IMR-90 (cell line): ENCODE results near the gene DNAJC19. TPM values are rescaled to one million over a fixed set of nuclear protein-coding genes. Genes with fewer than 3 reads are reported as not detected.

Source experiments
- ATAC-seq: fragments of 200-7000 bp; cut with Tn5 transposase; 2 replicates; pipeline ENCODE4 v1.9.1; 2020; ENCODE audit warnings: low read depth, mild to moderate bottlenecking, moderate library complexity
- BruUV-seq: library from RNA; stranded (reverse); fragments of 400-500 nt; replicated peaks from 2 replicates; lab custom pipeline; 2021; lab: Mats Ljungman, UMichigan
- CTCF ChIA-PET: fragments of 300-600 bp; formaldehyde crosslinking; extraction: SDS; loops from one replicate; lab custom pipeline; 2021; ENCODE audit warnings: antibody characterized with exemption; lab: Yijun Ruan, JAX
- POLR2A ChIA-PET: fragments of 300-600 bp; sonication (Branson Sonifier 250); formaldehyde crosslinking; loops from one replicate; lab custom pipeline; 2022; ENCODE audit warnings: antibody characterized with exemption; ENCODE audit not compliant: unreplicated experiment; lab: Charles Lee
- DNase-seq: peaks from one replicate; pipeline ENCODE4 v3.0.0; 2013
- H2AFZ ChIP-seq: replicated peaks from 2 replicates; pipeline ENCODE3; 2013; ENCODE audit warnings: low read length, mild to moderate bottlenecking; ENCODE audit not compliant: poor library complexity
- H2AK5ac ChIP-seq: 2 replicates; pipeline ENCODE4 v1.6.1; 2013; ENCODE audit warnings: low read depth, low read length, inconsistent platforms
- H2AK9ac ChIP-seq: replicated peaks from 2 replicates; pipeline ENCODE3; 2013; ENCODE audit warnings: mild to moderate bottlenecking, low read depth, low read length, moderate library complexity; ENCODE audit not compliant: poor library complexity
- H2BK120ac ChIP-seq: 2 replicates; pipeline ENCODE4 v1.6.1; 2013; ENCODE audit warnings: low read depth, low read length, inconsistent platforms
- H2BK15ac ChIP-seq: 3 replicates; pipeline ENCODE4 v1.6.1; 2013; ENCODE audit warnings: low read depth, low read length, inconsistent platforms
- H2BK20ac ChIP-seq: 2 replicates; pipeline ENCODE4 v1.6.1; 2013; ENCODE audit warnings: low read depth, mild to moderate bottlenecking, inconsistent platforms, low read length, moderate library complexity
- H2BK5ac ChIP-seq: 2 replicates; pipeline ENCODE4 v1.6.1; 2013; ENCODE audit warnings: mild to moderate bottlenecking, low read depth, low read length, inconsistent platforms; ENCODE audit not compliant: poor library complexity, severe bottlenecking
- H3K14ac ChIP-seq: replicated peaks from 2 replicates; pipeline ENCODE4 v1.6.1; 2013; ENCODE audit warnings: low read depth, low read length, inconsistent platforms
- H3K18ac ChIP-seq: 2 replicates; pipeline ENCODE4 v1.6.1; 2013; ENCODE audit warnings: low read depth, low read length, control low read depth
- H3K23ac ChIP-seq: 2 replicates; pipeline ENCODE4 v1.6.1; 2013; ENCODE audit warnings: low read depth, low read length, inconsistent platforms
- H3K27ac ChIP-seq: 2 replicates; pipeline ENCODE4 v1.5.1; 2013; ENCODE audit warnings: mild to moderate bottlenecking, control low read depth, low read length; ENCODE audit not compliant: insufficient read depth
- H3K27me3 ChIP-seq: 2 replicates; pipeline ENCODE4 v1.6.1; 2013; ENCODE audit warnings: low read length; ENCODE audit not compliant: control insufficient read depth, insufficient read depth
- H3K36me3 ChIP-seq: 2 replicates; pipeline ENCODE4 v1.6.1; 2013; ENCODE audit warnings: low read length, mixed read lengths; ENCODE audit not compliant: control insufficient read depth, insufficient read depth
- H3K4ac ChIP-seq: 2 replicates; pipeline ENCODE4 v1.6.1; 2013; ENCODE audit warnings: low read depth, low read length, inconsistent platforms
- H3K4me1 ChIP-seq: 2 replicates; pipeline ENCODE4 v1.6.1; 2013; ENCODE audit warnings: low read length, mixed read lengths; ENCODE audit not compliant: control insufficient read depth, insufficient read depth
- H3K4me2 ChIP-seq: 2 replicates; pipeline ENCODE4 v1.6.1; 2013; ENCODE audit warnings: low read depth, mild to moderate bottlenecking, control low read depth, low read length, moderate library complexity
- H3K4me3 ChIP-seq: 2 replicates; pipeline ENCODE4 v1.5.1; 2013; ENCODE audit warnings: low read depth, mild to moderate bottlenecking, control low read depth, low read length, moderate library complexity; ENCODE audit not compliant: insufficient read depth
- H3K56ac ChIP-seq: 2 replicates; pipeline ENCODE4 v1.6.1; 2013; ENCODE audit warnings: low read length, inconsistent platforms; ENCODE audit not compliant: insufficient read depth; ENCODE audit errors: extremely low read depth
- H3K79me1 ChIP-seq, 2 experiments: 2 replicates each; pipeline ENCODE4 v1.6.1; 2013; ENCODE audit warnings: low read length in 2 of 2, inconsistent platforms in 1 of 2, low read depth in 1 of 2
- H3K9ac ChIP-seq: 2 replicates; pipeline ENCODE4 v1.6.1; 2013; ENCODE audit warnings: low read depth, low read length, control low read depth
- H3K9me1 ChIP-seq: 2 replicates; pipeline ENCODE4 v1.6.1; 2013; ENCODE audit warnings: low read length, inconsistent platforms; ENCODE audit not compliant: insufficient read depth
- H3K9me3 ChIP-seq: 2 replicates; pipeline ENCODE4 v1.6.1; 2013; ENCODE audit warnings: low read length; ENCODE audit not compliant: control insufficient read depth, insufficient read depth
- H4K20me1 ChIP-seq: 2 replicates; pipeline ENCODE4 v1.6.1; 2013; ENCODE audit warnings: low read length, inconsistent platforms; ENCODE audit not compliant: insufficient read depth
- H4K5ac ChIP-seq: 2 replicates; pipeline ENCODE4 v1.6.1; 2013; ENCODE audit warnings: mild to moderate bottlenecking, low read depth, low read length, control low read depth
- H4K8ac ChIP-seq, 2 experiments: 2 replicates each; pipeline ENCODE4 v1.6.1; 2013; ENCODE audit warnings: low read depth in 2 of 2, low read length in 2 of 2, control low read depth in 1 of 2, inconsistent platforms in 1 of 2
- H4K91ac ChIP-seq: 2 replicates; pipeline ENCODE4 v1.6.1; 2013; ENCODE audit warnings: low read depth, low read length, inconsistent platforms; ENCODE audit not compliant: insufficient read depth
- BHLHE40 ChIP-seq: fragments of 150-350 bp; IDR thresholded peaks from 2 replicates; pipeline ENCODE4 v1.6.1; 2016; ENCODE audit warnings: mild to moderate bottlenecking, low read depth, low read length
- CEBPB ChIP-seq: IDR thresholded peaks from 2 replicates; pipeline ENCODE4 v1.6.1; 2012; ENCODE audit warnings: low read depth, low read length, improper control_type of control experiment
- CHD1 ChIP-seq: IDR thresholded peaks from 2 replicates; pipeline ENCODE4 v1.6.1; 2012; ENCODE audit warnings: low read depth, low read length, improper control_type of control experiment
- FOS ChIP-seq: fragments of 150-350 bp; IDR thresholded peaks from 2 replicates; pipeline ENCODE4 v1.6.1; 2016; ENCODE audit warnings: low read depth, low read length
- MAFK ChIP-seq: IDR thresholded peaks from 2 replicates; pipeline ENCODE4 v1.6.1; 2012; ENCODE audit warnings: low read depth, low read length, improper control_type of control experiment
- MAZ ChIP-seq: IDR thresholded peaks from 2 replicates; pipeline ENCODE4 v1.6.1; 2012; ENCODE audit warnings: low read depth, mild to moderate bottlenecking, low read length, improper control_type of control experiment, moderate library complexity, borderline replicate concordance
- MXI1 ChIP-seq: IDR thresholded peaks from 2 replicates; pipeline ENCODE4 v1.6.1; 2012; ENCODE audit warnings: low read depth, mild to moderate bottlenecking, low read length, moderate library complexity, borderline replicate concordance
- NFE2L2 ChIP-seq: fragments of 150-350 bp; IDR thresholded peaks from 2 replicates; pipeline ENCODE4 v1.6.1; 2016; ENCODE audit warnings: low read depth, mild to moderate bottlenecking, low read length
- POLR2A ChIP-seq: IDR thresholded peaks from 2 replicates; pipeline ENCODE4 v1.6.1; 2012; ENCODE audit warnings: mild to moderate bottlenecking, low read depth, low read length
- RAD21 ChIP-seq: IDR thresholded peaks from 2 replicates; pipeline ENCODE4 v1.6.1; 2012; ENCODE audit warnings: low read length, improper control_type of control experiment
- RCOR1 ChIP-seq: IDR thresholded peaks from 2 replicates; pipeline ENCODE4 v1.6.1; 2012; ENCODE audit warnings: mild to moderate bottlenecking, low read length, improper control_type of control experiment; ENCODE audit not compliant: insufficient replicate concordance
- RFX5 ChIP-seq: IDR thresholded peaks from 2 replicates; pipeline ENCODE4 v1.8.0; 2012; ENCODE audit warnings: low read depth, mild to moderate bottlenecking, low read length, moderate library complexity
- SMC3 ChIP-seq: fragments of 150-350 bp; IDR thresholded peaks from 2 replicates; pipeline ENCODE4 v1.6.1; 2016; ENCODE audit warnings: low read depth, mild to moderate bottlenecking, antibody characterized with exemption, low read length, moderate library complexity
- WGBS, 2 experiments: methylation state at CpG; one replicate each; pipeline versions ENCODE4 v1.1.5 to v1.1.7; 2013; ENCODE audit warnings: missing lambda C conversion rate in 2 of 2; ENCODE audit not compliant: insufficient read length in 1 of 2; ENCODE audit errors: extremely low coverage in 2 of 2; 5-methylcytosine and 5-hydroxymethylcytosine counted together
- dilution Hi-C: fragments of 300-500 bp; cut with HindIII; formaldehyde crosslinking; loops from one replicate; pipeline ENCODE4 v1.14.3; 2018; ENCODE audit warnings: low sequenced_read_pairs; ENCODE audit not compliant: unreplicated experiment
- in situ Hi-C: fragments of 300-500 bp; cut with MboI; formaldehyde crosslinking; loops from 3 replicates; pipeline ENCODE4 v1.14.3; 2019; ENCODE audit warnings: low sequenced_read_pairs, inconsistent platforms, mixed read lengths
- intact Hi-C: fragments of 100-400 bp; cut with micrococcal nuclease; formaldehyde crosslinking; loops from 2 replicates; pipeline ENCODE4 v1.10.0; 2022
- polyA plus RNA-seq, 3 experiments: library from polyadenylated mRNA; depleted of rRNA; stranded (reverse); fragments of >200 nt; gene quantifications; 2 replicates each; pipeline ENCODE4 v1.2.3, GENCODE V29; 2012; ENCODE audit warnings: low replicate concordance in 1 of 3
- total RNA-seq: library from RNA; depleted of rRNA; stranded (reverse); fragments of >200 nt; gene quantifications from 2 replicates; pipeline ENCODE4 v1.2.3, GENCODE V29; 2012
- TF ChIP-seq, protein P1 (sequence below): fragments of 150-350 bp; IDR thresholded peaks from 2 replicates; pipeline ENCODE4 v1.6.1; 2016; ENCODE audit warnings: low read depth, mild to moderate bottlenecking, low read length, moderate library complexity, borderline replicate concordance
- TF ChIP-seq, protein P2 (sequence below): conservative IDR thresholded peaks from 2 replicates; pipeline ENCODE4 v1.5.1; 2012; ENCODE audit warnings: mild to moderate bottlenecking, low read depth, low read length, improper control_type of control experiment
- TF ChIP-seq, protein P3 (sequence below): fragments of 150-350 bp; IDR thresholded peaks from 2 replicates; pipeline ENCODE4 v1.6.1; 2017; ENCODE audit warnings: mild to moderate bottlenecking, antibody characterized with exemption, low read length, low read depth

DNAJC19 gene
- total and polyA plus RNA-seq, 2 of the 4 experiments (the other 2 are of a cell fraction): 16.0 to 39.4 TPM

DNA sequence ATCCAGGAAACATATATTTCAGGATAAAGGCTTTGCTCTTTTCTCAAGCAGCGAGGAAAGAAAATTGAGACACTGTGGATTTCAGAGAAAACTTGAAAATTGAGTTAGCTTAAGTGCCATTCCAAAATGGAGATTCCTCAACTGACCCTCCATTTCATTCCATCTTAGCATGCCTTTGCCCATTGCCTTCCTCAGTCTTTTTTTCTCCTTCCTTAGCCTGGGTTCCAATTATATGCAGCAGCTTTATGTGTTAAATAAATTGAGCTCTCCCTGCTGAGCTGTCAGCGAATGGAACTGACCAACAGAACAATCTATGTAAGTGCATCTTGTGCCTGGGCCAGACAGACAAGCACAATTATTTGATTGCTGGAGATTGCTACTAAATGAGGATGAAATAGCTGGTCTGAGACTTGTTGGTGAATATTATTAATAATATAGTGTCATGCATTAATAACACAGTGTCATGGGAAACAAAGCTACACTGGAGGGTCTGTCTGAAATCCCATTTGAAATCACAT lies 6.9 kb upstream of the DNAJC19 start:
- no peaks in the 10 kb centered on the region for H3K9me1 ChIP-seq
- no peaks in the 10 kb centered on the region for H3K79me1 ChIP-seq
- H2AFZ ChIP-seq: no peak overlapping the region
- no peak overlapping the region for H3K4ac ChIP-seq
- BruUV-seq: no TSS peak
- no peak overlapping the region for H2BK5ac ChIP-seq
- H4K8ac ChIP-seq: no peak overlapping the region
- ChIA-PET CTCF (no interaction called here), POLR2A (no interaction called here)
- TF ChIP-seq, protein P1, sequence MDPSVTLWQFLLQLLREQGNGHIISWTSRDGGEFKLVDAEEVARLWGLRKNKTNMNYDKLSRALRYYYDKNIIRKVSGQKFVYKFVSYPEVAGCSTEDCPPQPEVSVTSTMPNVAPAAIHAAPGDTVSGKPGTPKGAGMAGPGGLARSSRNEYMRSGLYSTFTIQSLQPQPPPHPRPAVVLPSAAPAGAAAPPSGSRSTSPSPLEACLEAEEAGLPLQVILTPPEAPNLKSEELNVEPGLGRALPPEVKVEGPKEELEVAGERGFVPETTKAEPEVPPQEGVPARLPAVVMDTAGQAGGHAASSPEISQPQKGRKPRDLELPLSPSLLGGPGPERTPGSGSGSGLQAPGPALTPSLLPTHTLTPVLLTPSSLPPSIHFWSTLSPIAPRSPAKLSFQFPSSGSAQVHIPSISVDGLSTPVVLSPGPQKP: no peak
- TF ChIP-seq POLR2A (no peak), FOS (no peak), RAD21 (no peak), RFX5 (no peak), NFE2L2 (no peak), BHLHE40 (no peak), MXI1 (no peak), SMC3 (no peak), RCOR1 (no peak), MAZ (no peak), MAFK (no peak), CHD1 (no peak), CEBPB (no peak)
- TF ChIP-seq, protein P2, sequence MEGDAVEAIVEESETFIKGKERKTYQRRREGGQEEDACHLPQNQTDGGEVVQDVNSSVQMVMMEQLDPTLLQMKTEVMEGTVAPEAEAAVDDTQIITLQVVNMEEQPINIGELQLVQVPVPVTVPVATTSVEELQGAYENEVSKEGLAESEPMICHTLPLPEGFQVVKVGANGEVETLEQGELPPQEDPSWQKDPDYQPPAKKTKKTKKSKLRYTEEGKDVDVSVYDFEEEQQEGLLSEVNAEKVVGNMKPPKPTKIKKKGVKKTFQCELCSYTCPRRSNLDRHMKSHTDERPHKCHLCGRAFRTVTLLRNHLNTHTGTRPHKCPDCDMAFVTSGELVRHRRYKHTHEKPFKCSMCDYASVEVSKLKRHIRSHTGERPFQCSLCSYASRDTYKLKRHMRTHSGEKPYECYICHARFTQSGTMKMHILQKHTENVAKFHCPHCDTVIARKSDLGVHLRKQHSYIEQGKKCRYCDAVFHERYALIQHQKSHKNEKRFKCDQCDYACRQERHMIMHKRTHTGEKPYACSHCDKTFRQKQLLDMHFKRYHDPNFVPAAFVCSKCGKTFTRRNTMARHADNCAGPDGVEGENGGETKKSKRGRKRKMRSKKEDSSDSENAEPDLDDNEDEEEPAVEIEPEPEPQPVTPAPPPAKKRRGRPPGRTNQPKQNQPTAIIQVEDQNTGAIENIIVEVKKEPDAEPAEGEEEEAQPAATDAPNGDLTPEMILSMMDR: no peak
- TF ChIP-seq, protein P3, sequence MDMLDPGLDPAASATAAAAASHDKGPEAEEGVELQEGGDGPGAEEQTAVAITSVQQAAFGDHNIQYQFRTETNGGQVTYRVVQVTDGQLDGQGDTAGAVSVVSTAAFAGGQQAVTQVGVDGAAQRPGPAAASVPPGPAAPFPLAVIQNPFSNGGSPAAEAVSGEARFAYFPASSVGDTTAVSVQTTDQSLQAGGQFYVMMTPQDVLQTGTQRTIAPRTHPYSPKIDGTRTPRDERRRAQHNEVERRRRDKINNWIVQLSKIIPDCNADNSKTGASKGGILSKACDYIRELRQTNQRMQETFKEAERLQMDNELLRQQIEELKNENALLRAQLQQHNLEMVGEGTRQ: no peak
- H4K5ac ChIP-seq: no peak overlapping the region
- H2AK9ac ChIP-seq: no peak overlapping the region
- no peak overlapping the region for H2BK20ac ChIP-seq
- H4K91ac ChIP-seq: no peak overlapping the region
- no peaks in the 10 kb centered on the region for H3K27me3 ChIP-seq
- H2BK15ac ChIP-seq: no peak overlapping the region
- in situ Hi-C loops: no loop called here
- no peak overlapping the region for H3K18ac ChIP-seq
- no peak overlapping the region for H2BK120ac ChIP-seq
- DNase-seq: no peak
- no peaks in the 10 kb centered on the region for H3K9me3 ChIP-seq
- H3K14ac ChIP-seq: no peak overlapping the region
- no peak overlapping the region for H3K9ac ChIP-seq
- H3K56ac ChIP-seq: no peak overlapping the region
- H3K36me3 ChIP-seq: no peaks in the 10 kb centered on the region
- ATAC-seq: no peak
- no CpG with 5 or more reads among the region's 2 CpGs for WGBS, 2 experiments
- H4K20me1 ChIP-seq: no peaks in the 10 kb centered on the region
- H3K4me1 ChIP-seq: no peaks in the 10 kb centered on the region
- H3K4me2 ChIP-seq: no peak overlapping the region
- no peak overlapping the region for H3K23ac ChIP-seq
- H3K27ac ChIP-seq: no peak overlapping the region
- dilution Hi-C loops: no loop called here
- no peak overlapping the region for H3K4me3 ChIP-seq
- intact Hi-C loops: no loop called here
- no peak overlapping the region for H2AK5ac ChIP-seq
